OCI-LY7 (cell line): ENCODE data around the gene HABP4. TPM values are rescaled to one million over a fixed set of nuclear protein-coding genes. Genes with fewer than 3 reads are reported as not detected.

Source experiments
- BruUV-seq: library from RNA; stranded (reverse); fragments of 400-500 nt; replicated peaks from 2 replicates; lab custom pipeline; 2021; lab: Mats Ljungman, UMichigan
- CTCF ChIA-PET: fragments of 300-600 bp; sonication (Branson Sonifier 250); formaldehyde crosslinking; loops from one replicate; lab custom pipeline; 2022; ENCODE audit warnings: antibody characterized with exemption; ENCODE audit not compliant: unreplicated experiment; lab: Charles Lee
- POLR2A ChIA-PET: fragments of 300-600 bp; sonication (Branson Sonifier 250); formaldehyde crosslinking; loops from one replicate; lab custom pipeline; 2022; ENCODE audit warnings: antibody characterized with exemption; lab: Charles Lee
- DNase-seq: peaks from one replicate; pipeline ENCODE4 v3.0.0-alpha.2; 2015; ENCODE audit warnings: low spot score
- H2AFZ ChIP-seq: fragments of 200-600 bp; sonication (generic), shearing (Covaris generic); 2 replicates; pipeline ENCODE4 v1.6.1; 2014; ENCODE audit warnings: mild to moderate bottlenecking, antibody characterized with exemption, low read length, moderate library complexity
- H3K27ac ChIP-seq: fragments of 200-600 bp; sonication (generic); 2 replicates; pipeline ENCODE4 v1.5.1; 2014; ENCODE audit warnings: mixed run types, low read depth, mild to moderate bottlenecking, moderate library complexity, low read length, inconsistent platforms; ENCODE audit not compliant: poor library complexity, severe bottlenecking
- H3K36me3 ChIP-seq: fragments of 200-600 bp; sonication (generic); 2 replicates; pipeline ENCODE4 v1.6.1; 2014; ENCODE audit warnings: mild to moderate bottlenecking, antibody characterized with exemption, low read length, moderate library complexity, mixed read lengths; ENCODE audit not compliant: insufficient read depth
- H3K4me1 ChIP-seq: fragments of 200-600 bp; sonication (generic); 2 replicates; pipeline ENCODE4 v1.5.1; 2014; ENCODE audit warnings: mild to moderate bottlenecking, low read length; ENCODE audit not compliant: insufficient read depth, poor library complexity, severe bottlenecking
- H3K4me2 ChIP-seq: fragments of 200-600 bp; sonication (generic); 2 replicates; pipeline ENCODE4 v1.6.1; 2014; ENCODE audit warnings: mild to moderate bottlenecking, low read length
- H3K4me3 ChIP-seq: fragments of 200-600 bp; sonication (generic); 2 replicates; pipeline ENCODE4 v1.5.1; 2014; ENCODE audit warnings: mild to moderate bottlenecking, low read depth, low read length; ENCODE audit not compliant: poor library complexity, severe bottlenecking
- H3K79me2 ChIP-seq: fragments of 200-600 bp; sonication (generic); 2 replicates; pipeline ENCODE4 v1.6.1; 2016; ENCODE audit warnings: low read depth, mild to moderate bottlenecking, low read length, moderate library complexity, mixed read lengths; ENCODE audit not compliant: insufficient read depth
- H3K9me2 ChIP-seq: fragments of 200-600 bp; sonication (generic); 2 replicates; pipeline ENCODE4 v1.6.1; 2016; ENCODE audit warnings: mild to moderate bottlenecking, low read length, mixed read lengths; ENCODE audit not compliant: insufficient read depth
- H3K9me3 ChIP-seq: fragments of 200-600 bp; sonication (generic); 2 replicates; pipeline ENCODE4 v1.6.1; 2014; ENCODE audit warnings: mild to moderate bottlenecking, mixed run types, low read length, mixed read lengths
- H4K20me1 ChIP-seq: fragments of 200-600 bp; sonication (generic); 2 replicates; pipeline ENCODE4 v1.6.1; 2014; ENCODE audit warnings: mild to moderate bottlenecking, antibody characterized with exemption, low read length, moderate library complexity, mixed read lengths; ENCODE audit not compliant: insufficient read depth
- CTCF ChIP-seq: fragments of 200-600 bp; sonication (generic); conservative IDR thresholded peaks from 2 replicates; pipeline ENCODE4 v1.5.1; 2014; ENCODE audit warnings: mild to moderate bottlenecking, antibody characterized with exemption, low read length, moderate library complexity, mixed read lengths
- EZH2phosphoT487 ChIP-seq: fragments of 200-600 bp; sonication (generic); IDR thresholded peaks from 2 replicates; pipeline ENCODE4 v1.6.1; 2018; ENCODE audit warnings: low read depth, borderline replicate concordance, mild to moderate bottlenecking, mixed run types, antibody characterized with exemption, low read length, moderate library complexity, mixed read lengths
- intact Hi-C: fragments of 100-400 bp; cut with micrococcal nuclease; formaldehyde crosslinking; loops from one replicate; pipeline ENCODE4 v1.10.0; 2022; ENCODE audit not compliant: unreplicated experiment
- total RNA-seq, 2 experiments: library from RNA; depleted of rRNA in 1 of 2; stranded (reverse); fragments of >200 nt in 1 of 2; shearing (Covaris generic) in 1 of 2; gene quantifications; 2 replicates each; pipeline ENCODE4 v1.2.3, GENCODE V29; 2014 to 2022

The HABP4 gene
- total RNA-seq, 2 experiments from 2014 or later: 6.0 to 11.0 TPM

GRCh38 chr9:96430377-96430776 lies 19.6 kb upstream of the HABP4 start:
- Histone ChIP-seq H3K4me3 (no peak overlapping the region), H3K9me3 (no peaks in the 10 kb centered on the region), H3K27ac (no peak overlapping the region), H3K79me2 (no peaks in the 10 kb centered on the region), H3K4me1 (no peaks in the 10 kb centered on the region), H2AFZ (no peak overlapping the region), H3K9me2 (no peaks in the 10 kb centered on the region), H4K20me1 (no peaks in the 10 kb centered on the region), H3K36me3 (no peaks in the 10 kb centered on the region), H3K4me2 (no peak overlapping the region)
- DNase-seq: no peak
- ChIA-PET CTCF (no interaction called here), POLR2A (interaction anchor here (1.2 kb wide), 1 partner anchor 12 kb away, joined by 5 read pairs; no protein-coding TSS in a partner anchor)
- BruUV-seq: no TSS peak
- intact Hi-C loops: no loop called here
- TF ChIP-seq EZH2phosphoT487 (no peak), CTCF (no peak)

DNA sequence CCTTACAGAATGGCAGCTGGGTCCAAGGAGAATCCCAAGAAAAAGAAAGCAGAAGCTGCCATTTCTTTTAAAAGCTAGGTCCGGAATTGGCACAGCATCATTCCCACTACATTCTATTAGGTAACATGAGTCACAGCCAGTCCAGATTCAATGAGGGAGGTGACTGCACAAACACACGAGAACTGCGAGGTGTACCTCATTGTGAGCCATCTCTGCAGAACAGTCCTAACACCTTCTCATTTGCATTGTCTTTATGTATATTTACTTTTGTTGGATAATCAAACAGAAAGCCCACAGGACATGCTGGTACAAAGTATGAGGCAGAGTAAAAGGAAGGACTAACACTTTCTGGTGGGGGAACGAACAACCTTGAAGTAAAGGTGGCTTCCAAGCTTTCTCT lies 14.6 kb upstream of the HABP4 start:
- intact Hi-C loops: no loop called here
- H4K20me1 ChIP-seq: no peaks in the 10 kb centered on the region
- TF ChIP-seq EZH2phosphoT487: no peak
- no peak for TF ChIP-seq CTCF
- POLR2A ChIA-PET: interaction anchor here (0.6 to 2.0 kb wide), 5 partner anchors 14 to 1493 kb away, joined by 3 to 9 read pairs (median 3); partner anchors contain the start of gene HABP4
- H3K36me3 ChIP-seq: no peaks in the 10 kb centered on the region
- no peak overlapping the region for H3K4me2 ChIP-seq
- CTCF ChIA-PET: no interaction called here
- H2AFZ ChIP-seq: no peak overlapping the region
- no TSS peak for BruUV-seq
- no peak for DNase-seq
- H3K79me2 ChIP-seq: no peaks in the 10 kb centered on the region
- no peaks in the 10 kb centered on the region for H3K9me3 ChIP-seq
- H3K9me2 ChIP-seq: no peaks in the 10 kb centered on the region
- no peaks in the 10 kb centered on the region for H3K4me1 ChIP-seq
- no peak overlapping the region for H3K4me3 ChIP-seq
- H3K27ac ChIP-seq: no peak overlapping the region

- DNase-seq: no peak
- no peak overlapping the region for H3K27ac ChIP-seq
- H3K36me3 ChIP-seq: no peaks in the 10 kb centered on the region
- no peak overlapping the region for H2AFZ ChIP-seq
- no peak overlapping the region for H3K4me3 ChIP-seq
- TF ChIP-seq CTCF: no peak
- no peak for TF ChIP-seq EZH2phosphoT487
- no peaks in the 10 kb centered on the region for H3K9me2 ChIP-seq
- POLR2A ChIA-PET: interaction anchor here (0.8 to 1.2 kb wide), 2 partner anchors 16 to 43 kb away, joined by 3 read pairs; no protein-coding TSS in a partner anchor
- H4K20me1 ChIP-seq: no peaks in the 10 kb centered on the region
- H3K79me2 ChIP-seq: no peaks in the 10 kb centered on the region
- intact Hi-C loops: no loop called here
- no peaks in the 10 kb centered on the region for H3K9me3 ChIP-seq
- CTCF ChIA-PET: no interaction called here
- BruUV-seq: no TSS peak
- H3K4me1 ChIP-seq: no peaks in the 10 kb centered on the region
- H3K4me2 ChIP-seq: no peak overlapping the region
Measured at GRCh38 chr9:96436063-96436455, 13.9 kb upstream of the HABP4 start.
